Hepatocyte (in vitro differentiated cells): ENCODE measurements around the gene ATP2B3. TPM values are rescaled to one million over a fixed set of nuclear protein-coding genes. Genes with fewer than 3 reads are reported as not detected.

ENCODE experiments used
- DNase-seq: peaks from one replicate; pipeline ENCODE4 v3.0.0-alpha.2; 2016; ENCODE audit warnings: low spot score
- H2AFZ ChIP-seq: fragments of 200-600 bp; sonication (generic); 2 replicates; pipeline ENCODE4 v1.6.0; 2016; ENCODE audit warnings: antibody characterized with exemption, mild to moderate bottlenecking
- H3K27ac ChIP-seq: fragments of 200-600 bp; sonication (generic); 2 replicates; pipeline ENCODE4 v1.5.1; 2016; ENCODE audit warnings: mild to moderate bottlenecking
- H3K27me3 ChIP-seq: fragments of 200-600 bp; sonication (generic); 2 replicates; pipeline ENCODE4 v1.6.1; 2016
- H3K36me3 ChIP-seq: fragments of 200-600 bp; sonication (generic); replicated peaks from 2 replicates; pipeline ENCODE4 v1.5.1; 2016; ENCODE audit warnings: low read depth; ENCODE audit not compliant: insufficient read depth
- H3K4me1 ChIP-seq: fragments of 200-600 bp; sonication (generic); 2 replicates; pipeline ENCODE4 v1.5.1; 2016; ENCODE audit warnings: mild to moderate bottlenecking, moderate library complexity; ENCODE audit not compliant: insufficient read depth
- H3K4me2 ChIP-seq: fragments of 200-600 bp; sonication (generic); 2 replicates; pipeline ENCODE4 v1.6.0; 2016
- H3K4me3 ChIP-seq: fragments of 200-600 bp; sonication (generic); 2 replicates; pipeline ENCODE4 v1.5.1; 2016; ENCODE audit warnings: mild to moderate bottlenecking
- H3K79me2 ChIP-seq: fragments of 200-600 bp; sonication (generic); 2 replicates; pipeline ENCODE4 v1.6.0; 2017; ENCODE audit warnings: mild to moderate bottlenecking
- H3K9me2 ChIP-seq: fragments of 200-600 bp; sonication (generic); replicated peaks from 2 replicates; pipeline ENCODE4 v1.6.0; 2017; ENCODE audit warnings: mild to moderate bottlenecking; ENCODE audit not compliant: insufficient read depth
- H3K9me3 ChIP-seq: fragments of 200-600 bp; sonication (generic); 2 replicates; pipeline ENCODE4 v1.5.1; 2016; ENCODE audit warnings: low read depth, mild to moderate bottlenecking
- H4K20me1 ChIP-seq: fragments of 200-600 bp; sonication (generic); 2 replicates; pipeline ENCODE4 v1.6.0; 2016; ENCODE audit warnings: mild to moderate bottlenecking; ENCODE audit not compliant: insufficient read depth, poor library complexity, severe bottlenecking
- EZH2 ChIP-seq: fragments of 200-600 bp; sonication (generic); IDR thresholded peaks from 2 replicates; pipeline ENCODE4 v1.6.1; 2016; ENCODE audit warnings: antibody characterized with exemption, mild to moderate bottlenecking, borderline replicate concordance
- EZH2phosphoT487 ChIP-seq: fragments of 200-600 bp; sonication (generic); IDR thresholded peaks from one replicate; pipeline ENCODE4 v1.6.1; 2018; ENCODE audit warnings: antibody characterized with exemption, mild to moderate bottlenecking, low read depth, moderate library complexity; ENCODE audit not compliant: unreplicated experiment, severe bottlenecking
- WGBS: methylation state at CpG from one replicate; pipeline ENCODE4 v1.1.6; 2016; ENCODE audit warnings: low lambda C conversion rate; ENCODE audit errors: missing lambda C conversion rate; 5-methylcytosine and 5-hydroxymethylcytosine counted together
- polyA plus RNA-seq: library from polyadenylated mRNA; unstranded; fragments of >200 nt; fragmentation: Nextera tagmentation; extraction: Ambion mirVana; gene quantifications from 2 replicates; pipeline ENCODE4 v1.2.1, GENCODE V29; 2016
- total RNA-seq: library from RNA; depleted of rRNA; stranded (reverse); fragments of >200 nt; gene quantifications from 2 replicates; pipeline ENCODE4 v1.2.3, GENCODE V29; 2014
- TF ChIP-seq, protein P1 (sequence below): fragments of 200-600 bp; sonication (generic); IDR thresholded peaks from 2 replicates; pipeline ENCODE4 v1.5.1; 2016; ENCODE audit warnings: antibody characterized with exemption, mild to moderate bottlenecking; ENCODE audit not compliant: poor library complexity

Gene ATP2B3
- total and polyA plus RNA-seq, 2 experiments from 2014 or later, result 0.07 TPM; not detected in 1

DNA sequence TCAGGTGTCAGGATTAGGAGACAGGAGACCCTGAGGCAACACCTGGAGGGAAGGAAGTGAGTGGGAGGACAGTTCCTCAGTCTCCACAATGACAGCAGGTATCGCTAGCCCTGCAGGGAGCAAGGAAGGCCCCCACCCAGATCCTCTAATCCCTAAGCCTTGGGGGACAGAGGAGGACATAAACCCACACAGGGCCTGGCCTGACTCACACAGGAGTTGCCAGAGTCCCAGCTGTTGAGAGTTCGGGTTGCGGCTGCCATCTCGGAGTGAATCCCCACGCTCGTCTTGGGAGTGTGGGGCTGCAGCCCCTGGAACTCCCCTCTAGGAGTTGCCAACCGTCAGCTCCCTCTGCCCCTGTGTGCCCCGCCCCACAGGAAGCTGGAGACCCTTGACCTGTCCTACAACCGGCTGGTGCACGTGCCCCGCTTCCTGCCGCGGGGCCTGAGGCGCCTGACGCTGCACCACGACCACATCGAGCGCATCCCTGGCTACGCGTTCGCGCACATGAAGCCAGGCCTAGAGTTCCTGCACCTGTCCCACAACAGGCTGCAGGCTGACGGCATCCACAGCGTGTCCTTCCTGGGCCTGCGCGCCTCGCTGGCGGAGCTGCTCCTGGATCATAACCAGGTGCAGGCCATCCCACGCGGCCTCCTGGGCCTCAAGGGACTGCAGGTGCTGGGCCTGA is 31.9 kb upstream of the ATP2B3 start:
- TF ChIP-seq EZH2phosphoT487 (no peak), EZH2 (no peak)
- TF ChIP-seq, protein P1, sequence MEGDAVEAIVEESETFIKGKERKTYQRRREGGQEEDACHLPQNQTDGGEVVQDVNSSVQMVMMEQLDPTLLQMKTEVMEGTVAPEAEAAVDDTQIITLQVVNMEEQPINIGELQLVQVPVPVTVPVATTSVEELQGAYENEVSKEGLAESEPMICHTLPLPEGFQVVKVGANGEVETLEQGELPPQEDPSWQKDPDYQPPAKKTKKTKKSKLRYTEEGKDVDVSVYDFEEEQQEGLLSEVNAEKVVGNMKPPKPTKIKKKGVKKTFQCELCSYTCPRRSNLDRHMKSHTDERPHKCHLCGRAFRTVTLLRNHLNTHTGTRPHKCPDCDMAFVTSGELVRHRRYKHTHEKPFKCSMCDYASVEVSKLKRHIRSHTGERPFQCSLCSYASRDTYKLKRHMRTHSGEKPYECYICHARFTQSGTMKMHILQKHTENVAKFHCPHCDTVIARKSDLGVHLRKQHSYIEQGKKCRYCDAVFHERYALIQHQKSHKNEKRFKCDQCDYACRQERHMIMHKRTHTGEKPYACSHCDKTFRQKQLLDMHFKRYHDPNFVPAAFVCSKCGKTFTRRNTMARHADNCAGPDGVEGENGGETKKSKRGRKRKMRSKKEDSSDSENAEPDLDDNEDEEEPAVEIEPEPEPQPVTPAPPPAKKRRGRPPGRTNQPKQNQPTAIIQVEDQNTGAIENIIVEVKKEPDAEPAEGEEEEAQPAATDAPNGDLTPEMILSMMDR, result no peak
- no peaks in the 10 kb centered on the region for H3K36me3 ChIP-seq
- no peaks in the 10 kb centered on the region for H3K27me3 ChIP-seq
- no peak overlapping the region for H2AFZ ChIP-seq
- H3K4me3 ChIP-seq, result no peak overlapping the region
- H3K9me3 ChIP-seq, result no peaks in the 10 kb centered on the region
- no peak for DNase-seq
- no peaks in the 10 kb centered on the region for H3K9me2 ChIP-seq
- H3K4me2 ChIP-seq, result no peak overlapping the region
- H3K79me2 ChIP-seq, result no peaks in the 10 kb centered on the region
- H3K27ac ChIP-seq, result no peak overlapping the region
- H4K20me1 ChIP-seq, result no peaks in the 10 kb centered on the region
- 91% methylated on average over 30 of the region's 30 CpGs for whole genome bisulfite sequencing
- H3K4me1 ChIP-seq, result peaks cover 14% of the 10 kb centered on the region

GRCh38 chrX:153486171-153486570 is 31.3 kb upstream of the ATP2B3 start:
- no peak for DNase-seq
- H3K79me2 ChIP-seq, result no peaks in the 10 kb centered on the region
- H4K20me1 ChIP-seq, result no peaks in the 10 kb centered on the region
- WGBS, result 91% methylated on average over 7 of the region's 10 CpGs
- no peak overlapping the region for H3K4me2 ChIP-seq
- no peaks in the 10 kb centered on the region for H3K27me3 ChIP-seq
- H3K36me3 ChIP-seq, result no peaks in the 10 kb centered on the region
- H3K9me2 ChIP-seq, result no peaks in the 10 kb centered on the region
- no peak overlapping the region for H3K27ac ChIP-seq
- H3K4me3 ChIP-seq, result no peak overlapping the region
- H2AFZ ChIP-seq, result no peak overlapping the region
- TF ChIP-seq, protein P1, result no peak
- TF ChIP-seq EZH2phosphoT487 (no peak), EZH2 (no peak)
- peaks cover 17% of the 10 kb centered on the region for H3K4me1 ChIP-seq
- H3K9me3 ChIP-seq, result no peaks in the 10 kb centered on the region

- Histone ChIP-seq H2AFZ (no peak overlapping the region), H3K4me3 (no peak overlapping the region), H3K9me3 (no peaks in the 10 kb centered on the region), H3K4me2 (no peak overlapping the region), H3K36me3 (no peaks in the 10 kb centered on the region), H3K27ac (peak overlapping the region; percentile 37), H3K79me2 (no peaks in the 10 kb centered on the region), H3K27me3 (no peaks in the 10 kb centered on the region), H4K20me1 (no peaks in the 10 kb centered on the region), H3K9me2 (no peaks in the 10 kb centered on the region), H3K4me1 (peaks cover 25% of the 10 kb centered on the region)
- TF ChIP-seq EZH2 (no peak), EZH2phosphoT487 (no peak)
- TF ChIP-seq, protein P1, result no peak
- 70% methylated on average over 11 of the region's 11 CpGs for WGBS
- no peak for DNase-seq
These were observed 29.8 kb upstream of the ATP2B3 start for GRCh38 chrX:153487590-153488071.
